ENCODE measurements around the gene PPP1R13L. TPM values are rescaled to one million over a fixed set of nuclear protein-coding genes. Genes with fewer than 3 reads are reported as not detected.

Gene PPP1R13L
- total and polyA plus RNA-seq, 2 of the 8 experiments (the other 6 are each of a cell fraction or from before 2014, with no cell fraction given), result 9.1 to 15.3 TPM

- Histone ChIP-seq H2BK20ac (ENCODE audit: low read length) (no peak overlapping the region), H4K5ac (ENCODE audit: insufficient read length, low read depth, low read length) (no peak overlapping the region), H2BK12ac (ENCODE audit: low read depth, low read length) (no peak overlapping the region), H3K27ac (ENCODE audit: low read depth, low read length) (no peak overlapping the region), H4K91ac (replicated peaks; ENCODE audit: insufficient read length, low read length) (no peak overlapping the region), H3K4me2 (ENCODE audit: insufficient read depth in 1 of 2, low read depth in 2 of 2, low read length in 2 of 2) (no peak overlapping the region), H3K56ac (replicated peaks; ENCODE audit: insufficient read length, low read depth, low read length) (no peak overlapping the region), H3K27me3 (replicated peaks in 1 of 4; ENCODE audit: control insufficient read depth in 3 of 4, extremely low read depth in 1 of 4, insufficient read depth in 3 of 4, low read length in 3 of 4) (no peaks in the 10 kb centered on the region), H3K18ac (ENCODE audit: extremely low read depth, low read length) (no peak overlapping the region), H3K4me3 (ENCODE audit: extremely low read depth in 1 of 4, insufficient read depth in 2 of 4, low read depth in 3 of 4, low read length in 4 of 4) (no peak overlapping the region), H3K9me3 (ENCODE audit: insufficient read depth in 2 of 2, low read depth in 1 of 2, low read length in 1 of 2) (no peaks in the 10 kb centered on the region), H3K4me1 (replicated peaks in 1 of 4; ENCODE audit: control insufficient read depth in 3 of 4, insufficient read depth in 4 of 4, low read length in 3 of 4) (peaks cover 0 to 11% (median 6%) of the 10 kb centered on the region in 4 experiments; a peak in 6 of 7 replicates), H3K4ac (replicated peaks; ENCODE audit: insufficient read length, low read depth, low read length) (no peak overlapping the region), H2BK120ac (replicated peaks; ENCODE audit: low read depth, low read length) (no peak overlapping the region), H2BK15ac (ENCODE audit: low read length) (no peak overlapping the region), H2BK5ac (ENCODE audit: low read depth, low read length) (no peak overlapping the region), H2AK5ac (ENCODE audit: low read depth, low read length) (no peak overlapping the region), H2AFZ (ENCODE audit: low read length) (no peak overlapping the region), H4K8ac (ENCODE audit: extremely low read depth, insufficient read depth, low read length) (no peak overlapping the region), H3K79me1 (ENCODE audit: low read depth, low read length) (peaks cover 2% of the 10 kb centered on the region; the same call in 1 of the 2 replicates), H3K14ac (ENCODE audit: insufficient read length) (no peak overlapping the region), H3K9ac (replicated peaks in 1 of 4; ENCODE audit: extremely low read depth in 1 of 4, low read depth in 3 of 4, low read length in 3 of 4) (no peak overlapping the region; a peak in 1 of 7 replicates), H3K23me2 (ENCODE audit: low read depth, low read length) (peaks cover 10% of the 10 kb centered on the region), H4K20me1 (replicated peaks in 1 of 2; ENCODE audit: control insufficient read depth in 1 of 2, insufficient read depth in 2 of 2, low read length in 2 of 2) (peaks cover 0 to 6% of the 10 kb centered on the region in 2 experiments), H3K36me3 (ENCODE audit: control insufficient read depth in 2 of 4, insufficient read depth in 4 of 4, low read length in 3 of 4) (peaks cover 0 to 10% (median 6%) of the 10 kb centered on the region in 4 experiments; a peak in 5 of 8 replicates), H3K23ac (ENCODE audit: insufficient read length) (no peak overlapping the region), H3K79me2 (ENCODE audit: control insufficient read depth in 1 of 2, insufficient read depth in 2 of 2, low read length in 2 of 2) (peaks cover 0 to 9% of the 10 kb centered on the region in 2 experiments; a peak in 1 of 4 replicates)
- WGBS, 2 experiments (ENCODE audit: extremely low coverage in 1 of 2, insufficient coverage in 1 of 2, insufficient read length in 1 of 2, insufficient replicate concordance in 2 of 2, low coverage in 1 of 2, low lambda C conversion rate in 2 of 2, missing lambda C conversion rate in 1 of 2), result 86% methylated on average over 6 of the region's 6 CpGs; no CpG with 5 or more reads in 1 of the 2 experiments
- ChIA-PET CTCF (ENCODE audit: partially characterized antibody) (interaction anchor here (0.7 to 2.4 kb wide), 4 partner anchors 18 to 1457 kb away, joined by 3 to 9 read pairs (median 4); no protein-coding TSS in a partner anchor), POLR2A (ENCODE audit: partially characterized antibody) (interaction anchor here (0.6 to 1.9 kb wide), 4 partner anchors 9 to 97 kb away, joined by 3 to 9 read pairs (median 3); no protein-coding TSS in a partner anchor)
- FAIRE-seq (no peak), DNase-seq (ENCODE audit: low read depth in 1 of 2, low spot score in 2 of 2) (no peak)
- TF ChIP-seq GTF2F1 (IDR thresholded peaks at IDR 0.05; ENCODE audit: borderline replicate concordance, low read depth, low read length), result no peak
Measured at GRCh38 chr19:45420871-45421270, 16.0 kb upstream of the PPP1R13L start.
